IMR-90 (cell line): ENCODE data around the gene MLEC.

Source experiments
- BHLHE40 ChIP-seq: fragments of 150-350 bp; IDR thresholded peaks from 2 replicates; pipeline ENCODE4 v1.6.1; 2016; ENCODE audit warnings: mild to moderate bottlenecking, low read depth, low read length
- CEBPB ChIP-seq: IDR thresholded peaks from 2 replicates; pipeline ENCODE4 v1.6.1; 2012; ENCODE audit warnings: low read depth, low read length, improper control_type of control experiment
- CHD1 ChIP-seq: IDR thresholded peaks from 2 replicates; pipeline ENCODE4 v1.6.1; 2012; ENCODE audit warnings: low read depth, low read length, improper control_type of control experiment
- CTCF ChIP-seq: conservative IDR thresholded peaks from 2 replicates; pipeline ENCODE4 v1.5.1; 2012; ENCODE audit warnings: mild to moderate bottlenecking, low read depth, low read length, improper control_type of control experiment
- MAZ ChIP-seq: IDR thresholded peaks from 2 replicates; pipeline ENCODE4 v1.6.1; 2012; ENCODE audit warnings: low read depth, mild to moderate bottlenecking, low read length, improper control_type of control experiment, moderate library complexity, borderline replicate concordance
- POLR2A ChIP-seq: IDR thresholded peaks from 2 replicates; pipeline ENCODE4 v1.6.1; 2012; ENCODE audit warnings: mild to moderate bottlenecking, low read depth, low read length
- RAD21 ChIP-seq: IDR thresholded peaks from 2 replicates; pipeline ENCODE4 v1.6.1; 2012; ENCODE audit warnings: low read length, improper control_type of control experiment
- RFX5 ChIP-seq: IDR thresholded peaks from 2 replicates; pipeline ENCODE4 v1.8.0; 2012; ENCODE audit warnings: low read depth, mild to moderate bottlenecking, low read length, moderate library complexity
- SMC3 ChIP-seq: fragments of 150-350 bp; IDR thresholded peaks from 2 replicates; pipeline ENCODE4 v1.6.1; 2016; ENCODE audit warnings: low read depth, mild to moderate bottlenecking, antibody characterized with exemption, low read length, moderate library complexity

DNA sequence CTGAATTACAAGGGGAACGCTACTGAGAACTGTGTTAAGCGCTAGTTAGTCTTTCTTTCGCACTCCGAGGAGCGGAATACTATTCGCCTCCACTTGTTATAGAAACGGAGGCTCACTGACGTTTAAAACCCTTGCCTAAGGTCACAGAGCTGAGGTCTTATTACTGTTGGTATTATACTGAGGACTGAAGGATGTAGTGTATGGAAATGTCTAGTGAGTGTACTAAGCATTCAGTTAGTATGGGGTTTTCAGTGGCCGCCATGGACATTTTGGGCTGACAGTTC, 39.5 kb downstream of the MLEC start:
- TF ChIP-seq RFX5 (no peak), CEBPB (no peak), CTCF (no peak), RAD21 (no peak), POLR2A (no peak), MAZ (no peak), BHLHE40 (no peak), SMC3 (no peak), CHD1 (no peak)
